MCF 10A (cell line): Measurements from ENCODE around the gene MAML2. TPM values are rescaled to one million over a fixed set of nuclear protein-coding genes. Genes with fewer than 3 reads are reported as not detected.

ENCODE experiments used
- BruUV-seq: library from RNA; stranded (reverse); fragments of 400-500 nt; replicated peaks from 2 replicates; lab custom pipeline; 2021; lab: Mats Ljungman, UMichigan
- CTCF ChIA-PET: fragments of 300-600 bp; sonication (Branson Sonifier 250); formaldehyde crosslinking; extraction: SDS; loops from one replicate; lab custom pipeline; 2021; ENCODE audit warnings: antibody characterized with exemption, inconsistent platforms; lab: Yijun Ruan, JAX
- POLR2A ChIA-PET: fragments of 300-600, 350-650 bp; sonication (Branson Sonifier 250); formaldehyde crosslinking; extraction: SDS; loops from one replicate; lab custom pipeline; 2020; ENCODE audit warnings: antibody characterized with exemption, inconsistent platforms; lab: Yijun Ruan, JAX
- DNase-seq: peaks from one replicate; pipeline ENCODE4 v3.0.0-alpha.2; 2018; ENCODE audit not compliant: unreplicated experiment
- H3K27ac Mint-ChIP-seq: one replicate; pipeline ENCODE4 v1.8.0; 2022; ENCODE audit warnings: mild to moderate bottlenecking, low read depth, mixed read lengths; ENCODE audit not compliant: unreplicated experiment
- H3K27me3 Mint-ChIP-seq: one replicate; pipeline ENCODE4 v1.8.0; 2022; ENCODE audit warnings: mixed read lengths; ENCODE audit not compliant: insufficient read depth, unreplicated experiment
- H3K36me3 Mint-ChIP-seq: one replicate; pipeline ENCODE4 v1.8.0; 2022; ENCODE audit warnings: mild to moderate bottlenecking, moderate library complexity, mixed read lengths; ENCODE audit not compliant: insufficient read depth, unreplicated experiment
- H3K4me1 Mint-ChIP-seq: one replicate; pipeline ENCODE4 v1.8.0; 2022; ENCODE audit warnings: mixed read lengths; ENCODE audit not compliant: insufficient read depth, unreplicated experiment
- H3K4me3 Mint-ChIP-seq: one replicate; pipeline ENCODE4 v1.8.0; 2022; ENCODE audit warnings: mild to moderate bottlenecking, moderate library complexity, mixed read lengths; ENCODE audit not compliant: unreplicated experiment
- H3K9me3 Mint-ChIP-seq: one replicate; pipeline ENCODE4 v1.8.0; 2022; ENCODE audit warnings: mixed read lengths; ENCODE audit not compliant: unreplicated experiment
- CTCF ChIP-seq: fragments of 200-600 bp; IDR thresholded peaks from one replicate; pipeline ENCODE4 v1.8.0; 2022; ENCODE audit warnings: antibody characterized with exemption, mild to moderate bottlenecking; ENCODE audit not compliant: unreplicated experiment
- intact Hi-C: fragments of 100-400 bp; cut with micrococcal nuclease; formaldehyde crosslinking; loops from 2 replicates; pipeline ENCODE4 v1.14.1; 2022
- total RNA-seq: library from RNA; stranded (reverse); gene quantifications from 2 replicates; pipeline ENCODE4 v1.2.3, GENCODE V29; 2022

Gene MAML2
- total RNA-seq, 1 experiment from 2014 or later = 8.6 TPM

- Mint-ChIP-seq H3K4me3 (no peak overlapping the region), H3K27ac (no peak overlapping the region), H3K9me3 (no peaks in the 10 kb centered on the region), H3K4me1 (peaks cover 6% of the 10 kb centered on the region), H3K36me3 (peaks cover 21% of the 10 kb centered on the region), H3K27me3 (no peaks in the 10 kb centered on the region)
- no peak for DNase-seq
- POLR2A ChIA-PET = interaction anchor here (0.5 kb wide), 1 partner anchor 33 kb away, joined by 3 read pairs; no protein-coding TSS in a partner anchor
- intact Hi-C loops = no loop called here
- TSS peak; percentile 8 for BruUV-seq
- CTCF ChIA-PET = interaction anchor here (0.7 kb wide), 1 partner anchor 548 kb away, joined by 4 read pairs; no protein-coding TSS in a partner anchor
- TF ChIP-seq CTCF = no peak
Measured at GRCh38 chr11:96384156-96384555, 41.2 kb upstream of the MAML2 start.

GRCh38 chr11:96376796-96377195, 33.8 kb upstream of the MAML2 start:
- no peak for DNase-seq
- H3K27me3 Mint-ChIP-seq = no peaks in the 10 kb centered on the region
- ChIA-PET CTCF (interaction anchor here (0.5 kb wide), 1 partner anchor 149 kb away, joined by 3 read pairs; no protein-coding TSS in a partner anchor), POLR2A (interaction anchor here (0.8 kb wide), 1 partner anchor 148 kb away, joined by 3 read pairs; no protein-coding TSS in a partner anchor)
- peaks cover 4% of the 10 kb centered on the region for H3K36me3 Mint-ChIP-seq
- no peak overlapping the region for H3K27ac Mint-ChIP-seq
- H3K9me3 Mint-ChIP-seq = no peaks in the 10 kb centered on the region
- BruUV-seq = no TSS peak
- no peak overlapping the region for H3K4me3 Mint-ChIP-seq
- H3K4me1 Mint-ChIP-seq = no peaks in the 10 kb centered on the region
- intact Hi-C loops = no loop called here
- TF ChIP-seq CTCF = no peak

DNA sequence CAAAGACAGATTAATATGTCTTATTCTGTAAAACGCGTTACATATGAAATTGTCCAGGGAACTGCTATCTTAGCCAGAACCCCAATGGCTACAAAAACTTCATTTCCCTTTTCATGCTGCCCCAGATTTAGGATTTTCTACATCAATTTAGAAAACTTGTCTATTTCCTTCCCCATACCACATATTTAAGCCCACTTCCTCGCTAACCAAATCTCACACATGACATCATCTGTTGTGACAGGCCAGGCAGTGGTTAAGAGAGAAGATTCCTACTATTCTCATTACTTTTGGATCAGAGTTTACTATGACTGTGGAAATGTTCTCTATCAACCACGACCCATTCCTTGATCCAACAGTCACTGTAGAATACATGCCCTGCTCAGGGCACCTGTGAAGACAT, 30.8 kb upstream of the MAML2 start:
- ChIA-PET CTCF (no interaction called here), POLR2A (no interaction called here)
- TF ChIP-seq CTCF = no peak
- intact Hi-C loops = no loop called here
- no TSS peak for BruUV-seq
- Mint-ChIP-seq H3K27me3 (no peaks in the 10 kb centered on the region), H3K4me3 (no peak overlapping the region), H3K36me3 (peaks cover 5% of the 10 kb centered on the region), H3K27ac (no peak overlapping the region), H3K4me1 (no peaks in the 10 kb centered on the region), H3K9me3 (no peaks in the 10 kb centered on the region)
- DNase-seq = no peak

GRCh38 chr11:96367342-96367741, 24.3 kb upstream of the MAML2 start:
- ChIA-PET POLR2A (no interaction called here), CTCF (interaction anchor here (0.7 kb wide), 1 partner anchor 15 kb away, joined by 5 read pairs; no protein-coding TSS in a partner anchor)
- no TSS peak for BruUV-seq
- H3K4me1 Mint-ChIP-seq = no peaks in the 10 kb centered on the region
- intact Hi-C loops = no loop called here
- TF ChIP-seq CTCF = no peak
- no peaks in the 10 kb centered on the region for H3K9me3 Mint-ChIP-seq
- no peak overlapping the region for H3K27ac Mint-ChIP-seq
- H3K4me3 Mint-ChIP-seq = no peak overlapping the region
- DNase-seq = no peak
- no peaks in the 10 kb centered on the region for H3K27me3 Mint-ChIP-seq
- peaks cover 27% of the 10 kb centered on the region for H3K36me3 Mint-ChIP-seq
